Testis (tissue), 3 donors: ENCODE data around the gene AFF1. TPM values are rescaled to one million over a fixed set of nuclear protein-coding genes. Genes with fewer than 3 reads are reported as not detected.

Experiments
- DNase-seq: peaks from one replicate; pipeline ENCODE4 v3.0.0-alpha.2; 2019
- H3K27ac ChIP-seq, 2 donors: fragments of 200-600 bp; sonication (generic); one replicate each; pipeline ENCODE4 v1.5.1; 2019
- H3K27me3 ChIP-seq: fragments of 200-600 bp; sonication (generic); one replicate; pipeline ENCODE4 v1.5.1; 2019
- H3K36me3 ChIP-seq: fragments of 200-600 bp; sonication (generic); one replicate; pipeline ENCODE4 v1.5.1; 2017; ENCODE audit warnings: low read depth; ENCODE audit errors: missing control alignments
- H3K4me1 ChIP-seq: fragments of 200-600 bp; sonication (generic); one replicate; pipeline ENCODE4 v1.5.1; 2019
- H3K4me3 ChIP-seq, 2 donors: fragments of 200-600 bp; sonication (generic); one replicate each; pipeline ENCODE4 v1.5.1; 2017 to 2019
- H3K9me3 ChIP-seq: fragments of 200-600 bp; sonication (generic); one replicate; pipeline ENCODE4 v1.5.1; 2017
- POLR2A ChIP-seq: fragments of 450-650 bp; IDR thresholded peaks from one replicate; pipeline ENCODE4 v1.6.1; 2017; ENCODE audit warnings: antibody characterized with exemption, mild to moderate bottlenecking, moderate library complexity
- WGBS, 2 donors: methylation state at CpG; one replicate each; pipeline ENCODE4 v1.1.5; 2018; 5-methylcytosine and 5-hydroxymethylcytosine counted together
- intact Hi-C: fragments of 100-400 bp; cut with DNase I; formaldehyde crosslinking; loops from one replicate; pipeline ENCODE4 v1.15.1; 2023; ENCODE audit warnings: low total_unique reads
- polyA plus RNA-seq: library from polyadenylated mRNA; stranded (reverse); fragments of 350-450 nt; fragmentation: Illumina TruSeq; extraction: RNeasy Lipid Tissue Mini Kit (QIAGEN cat#74804); gene quantifications from one replicate; pipeline ENCODE4 v1.2.3, GENCODE V29; 2014; ENCODE audit warnings: low read depth, low replicate concordance; ENCODE audit not compliant: insufficient read depth
- total RNA-seq, 2 donors: library from RNA; depleted of rRNA; stranded (reverse); fragments of >200 nt; gene quantifications; one replicate each; pipeline ENCODE4 v1.2.3, GENCODE V29; 2016
- TF ChIP-seq, protein P1 (sequence below), 3 experiments: fragments of 450-650 bp in 2 of 3; fragments of 200-600 bp in 1 of 3; sonication (generic) in 1 of 3; IDR thresholded peaks; one replicate each; pipeline ENCODE4 v1.5.1; 2016 to 2019; ENCODE audit warnings: antibody characterized with exemption in 3 of 3, mild to moderate bottlenecking in 2 of 3, moderate library complexity in 1 of 3

The AFF1 gene
- total and polyA plus RNA-seq, 3 donors from 2014 or later, result 15.8 to 56.8 (median 53.6) TPM

DNA sequence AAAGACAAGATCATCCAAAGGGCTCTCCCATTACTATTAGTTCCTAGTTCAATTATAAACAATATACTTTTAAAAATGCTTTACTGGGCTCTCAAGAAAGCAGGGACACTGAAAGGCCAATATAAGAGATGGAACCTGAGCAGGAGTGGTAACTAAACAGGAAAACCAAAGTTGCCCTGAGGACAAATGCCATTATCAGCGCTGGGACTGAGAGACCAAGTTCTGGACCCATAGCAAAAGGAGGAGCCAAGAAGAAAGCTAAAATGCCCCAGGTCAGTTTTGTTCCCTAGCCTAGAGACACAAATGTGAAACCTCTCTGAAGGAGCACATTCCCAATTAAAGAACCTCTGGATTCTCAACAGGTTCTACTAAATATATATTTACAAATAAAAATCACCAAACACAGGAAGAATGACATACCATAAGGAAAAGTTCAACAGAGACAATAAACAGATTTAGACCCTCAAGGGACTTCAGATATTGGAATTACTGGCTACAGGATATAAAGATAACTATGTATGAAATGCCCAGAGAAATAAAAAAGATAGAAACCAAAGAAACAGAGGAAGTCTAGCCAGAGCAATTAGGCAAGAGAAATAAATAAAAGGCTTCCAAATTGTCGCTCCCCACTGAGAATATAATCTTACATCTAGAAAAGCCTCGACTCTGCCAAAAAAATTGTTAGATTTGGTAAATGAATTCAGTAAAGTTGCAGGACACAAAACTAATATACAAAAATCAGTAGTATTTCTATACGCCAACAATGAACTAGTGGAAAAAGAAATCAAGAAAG lies 218.5 kb downstream of the AFF1 start:
- Histone ChIP-seq H3K27me3 (no peaks in the 10 kb centered on the region), H3K4me1 (no peaks in the 10 kb centered on the region), H3K27ac (no peak overlapping the region), H3K36me3 (no peaks in the 10 kb centered on the region), H3K9me3 (no peaks in the 10 kb centered on the region), H3K4me3 (no peak overlapping the region)
- DNase-seq, result no peak
- TF ChIP-seq, protein P1, sequence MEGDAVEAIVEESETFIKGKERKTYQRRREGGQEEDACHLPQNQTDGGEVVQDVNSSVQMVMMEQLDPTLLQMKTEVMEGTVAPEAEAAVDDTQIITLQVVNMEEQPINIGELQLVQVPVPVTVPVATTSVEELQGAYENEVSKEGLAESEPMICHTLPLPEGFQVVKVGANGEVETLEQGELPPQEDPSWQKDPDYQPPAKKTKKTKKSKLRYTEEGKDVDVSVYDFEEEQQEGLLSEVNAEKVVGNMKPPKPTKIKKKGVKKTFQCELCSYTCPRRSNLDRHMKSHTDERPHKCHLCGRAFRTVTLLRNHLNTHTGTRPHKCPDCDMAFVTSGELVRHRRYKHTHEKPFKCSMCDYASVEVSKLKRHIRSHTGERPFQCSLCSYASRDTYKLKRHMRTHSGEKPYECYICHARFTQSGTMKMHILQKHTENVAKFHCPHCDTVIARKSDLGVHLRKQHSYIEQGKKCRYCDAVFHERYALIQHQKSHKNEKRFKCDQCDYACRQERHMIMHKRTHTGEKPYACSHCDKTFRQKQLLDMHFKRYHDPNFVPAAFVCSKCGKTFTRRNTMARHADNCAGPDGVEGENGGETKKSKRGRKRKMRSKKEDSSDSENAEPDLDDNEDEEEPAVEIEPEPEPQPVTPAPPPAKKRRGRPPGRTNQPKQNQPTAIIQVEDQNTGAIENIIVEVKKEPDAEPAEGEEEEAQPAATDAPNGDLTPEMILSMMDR (IDR thresholded peaks at IDR 0.05), result no peak
- no peak for TF ChIP-seq POLR2A
- intact Hi-C loops, result loop anchor here (5.0 kb wide), 1 partner anchor 79 kb away; no protein-coding TSS in a partner anchor
- 81 to 85% methylated on average over 4 of the region's 4 CpGs for WGBS, 2 donors

DNA sequence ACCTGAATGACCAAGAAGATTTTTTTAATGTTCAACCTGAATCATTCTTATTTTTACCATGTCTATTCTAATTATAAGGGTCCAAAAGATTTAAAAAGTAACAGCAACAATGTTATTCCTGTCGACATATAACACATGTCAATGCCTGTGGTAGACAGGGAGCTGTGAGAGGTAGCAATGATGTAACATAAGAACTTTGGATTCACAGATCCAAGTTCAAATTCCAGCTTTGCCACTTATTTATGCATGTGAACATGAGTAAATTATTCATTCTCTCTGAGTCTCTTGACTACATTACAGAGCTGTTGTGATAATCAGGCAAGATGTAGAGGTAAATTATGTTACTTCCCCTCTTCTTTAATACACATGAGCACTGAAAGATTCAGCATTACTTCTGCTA lies 231.1 kb downstream of the AFF1 start:
- H3K4me1 ChIP-seq, result peaks cover 4% of the 10 kb centered on the region
- intact Hi-C loops, result no loop called here
- H3K27me3 ChIP-seq, result no peaks in the 10 kb centered on the region
- no peak for TF ChIP-seq POLR2A
- TF ChIP-seq, protein P1 (IDR thresholded peaks at IDR 0.05), result no peak
- 83 to 88% methylated on average over 1 of the region's 1 CpG for WGBS, 2 donors
- DNase-seq, result no peak
- no peak overlapping the region for H3K27ac ChIP-seq
- H3K36me3 ChIP-seq, result no peaks in the 10 kb centered on the region
- no peaks in the 10 kb centered on the region for H3K9me3 ChIP-seq
- H3K4me3 ChIP-seq, result no peak overlapping the region

DNA sequence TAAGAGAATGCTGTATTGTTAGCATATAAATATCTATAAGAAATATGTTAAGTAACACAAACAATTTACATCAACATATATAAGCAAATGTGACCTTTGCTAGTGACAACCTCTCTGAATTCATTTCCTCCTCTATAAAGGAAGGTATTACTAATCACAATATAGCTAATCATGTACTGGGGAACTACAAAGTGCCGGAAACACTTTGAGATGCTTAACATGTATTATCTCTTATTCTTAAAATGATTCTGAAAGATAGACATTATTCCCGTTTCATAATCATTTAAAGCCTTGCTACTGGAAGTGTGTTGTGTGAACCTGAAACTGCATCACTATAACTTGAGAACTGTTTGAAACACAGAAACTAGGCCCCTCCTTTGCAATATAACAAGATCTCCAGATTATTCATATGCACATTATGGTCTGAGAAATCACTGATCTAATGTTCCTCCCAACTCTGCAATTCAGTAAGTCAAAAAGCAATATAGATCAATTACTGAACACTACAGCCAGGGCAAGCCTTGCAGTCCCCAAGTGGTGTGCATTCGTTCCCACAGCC lies 231.6 kb downstream of the AFF1 start:
- no peaks in the 10 kb centered on the region for H3K27me3 ChIP-seq
- 83 to 89% methylated on average over 3 of the region's 3 CpGs for WGBS, 2 donors
- TF ChIP-seq, protein P1 (IDR thresholded peaks at IDR 0.05), result no peak
- no peak for TF ChIP-seq POLR2A

DNA sequence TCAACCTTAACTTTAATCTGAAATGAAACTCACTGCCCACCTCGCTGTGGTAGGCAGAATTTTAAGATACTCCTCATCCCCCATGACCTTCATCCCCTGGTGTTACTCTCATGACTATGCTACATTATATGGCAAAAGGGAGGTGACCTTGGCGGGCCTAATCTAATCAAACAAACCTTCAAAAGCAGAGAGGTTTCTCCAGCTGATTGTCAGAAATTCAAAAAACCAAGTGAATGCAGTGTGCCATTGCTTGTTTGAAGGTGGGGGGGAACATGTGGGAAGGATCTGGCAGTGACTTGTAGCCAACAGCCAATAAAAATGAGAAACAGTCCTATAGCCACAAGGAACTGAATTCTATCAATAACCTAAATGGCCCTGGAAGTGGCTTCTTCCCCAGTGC lies 237.1 kb downstream of the AFF1 start:
- no peak for DNase-seq
- Histone ChIP-seq H3K4me1 (no peaks in the 10 kb centered on the region), H3K4me3 (no peak overlapping the region), H3K27ac (no peak overlapping the region), H3K27me3 (no peaks in the 10 kb centered on the region), H3K36me3 (no peaks in the 10 kb centered on the region), H3K9me3 (no peaks in the 10 kb centered on the region)
- 70 to 85% methylated on average over 2 of the region's 2 CpGs for WGBS, 2 donors
- TF ChIP-seq POLR2A, result no peak
- TF ChIP-seq, protein P1 (IDR thresholded peaks at IDR 0.05), result no peak
- intact Hi-C loops, result no loop called here

More for the DNA sequence above, 231.6 kb downstream of the AFF1 start:
- no peak overlapping the region for H3K4me3 ChIP-seq
- no peaks in the 10 kb centered on the region for H3K9me3 ChIP-seq
- intact Hi-C loops, result no loop called here
- H3K4me1 ChIP-seq, result peaks cover 4% of the 10 kb centered on the region
- no peaks in the 10 kb centered on the region for H3K36me3 ChIP-seq
- no peak for DNase-seq
- H3K27ac ChIP-seq, result no peak overlapping the region
